GM19240 (cell line): Measurements from ENCODE around the gene SGO2.

ENCODE experiments used
- DNase-seq: peaks from one replicate; pipeline ENCODE4 v3.0.0; 2011; ENCODE audit warnings: low spot score; ENCODE audit not compliant: insufficient read length

SGO2 gene

GRCh38 chr2:200525882-200526651, at the start of gene SGO2:
Gene SGO2, plus strand, starts transcription at chr2:200526207. Its CDS starts 6,769 bp downstream, at chr2:200532976.
- DNase-seq: peak; percentile 79

DNA sequence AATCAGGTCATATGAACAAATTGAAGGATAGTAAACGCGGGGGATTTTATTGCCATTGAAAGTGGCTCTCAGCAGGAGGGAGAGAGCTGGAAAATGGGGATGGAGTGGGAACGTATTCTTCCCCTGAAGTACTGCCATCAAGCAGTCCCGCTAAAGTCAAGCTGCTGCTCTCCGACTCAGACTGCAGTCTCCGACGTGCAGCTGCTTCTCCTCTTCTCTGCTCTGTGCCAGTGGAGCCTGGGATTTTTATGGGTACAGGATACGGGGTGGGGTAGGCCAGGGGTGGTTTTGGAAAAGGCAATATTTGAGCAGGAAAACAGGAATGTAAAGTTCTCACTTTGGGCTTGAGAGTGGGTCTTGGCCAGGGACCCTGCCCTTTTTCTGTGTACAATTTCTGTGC, 49.2 kb upstream of the SGO2 start:
- DNase-seq: no peak

DNA sequence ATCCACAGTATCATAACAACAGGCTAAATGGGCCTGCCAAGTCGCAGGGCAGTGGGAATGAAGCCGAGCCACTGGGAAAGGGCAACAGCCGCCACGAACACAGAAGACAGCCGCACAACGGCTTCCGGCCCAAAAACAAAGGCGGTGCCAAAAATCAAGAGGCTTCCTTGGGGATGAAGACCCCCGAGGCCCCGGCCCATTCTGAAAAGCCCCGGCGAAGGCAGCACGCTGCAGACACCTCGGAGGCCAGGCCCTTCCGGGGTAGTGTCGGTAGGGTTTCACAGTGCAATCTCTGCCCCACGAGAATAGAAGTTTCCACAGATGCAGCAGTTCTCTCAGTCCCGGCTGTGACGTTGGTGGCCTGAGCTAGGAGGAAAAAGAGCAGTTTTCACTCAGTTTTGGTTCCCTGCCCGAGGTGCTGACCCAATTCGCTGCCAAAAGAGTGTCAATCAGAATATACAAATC, 48.3 kb upstream of the SGO2 start:
- no peak for DNase-seq

DNA sequence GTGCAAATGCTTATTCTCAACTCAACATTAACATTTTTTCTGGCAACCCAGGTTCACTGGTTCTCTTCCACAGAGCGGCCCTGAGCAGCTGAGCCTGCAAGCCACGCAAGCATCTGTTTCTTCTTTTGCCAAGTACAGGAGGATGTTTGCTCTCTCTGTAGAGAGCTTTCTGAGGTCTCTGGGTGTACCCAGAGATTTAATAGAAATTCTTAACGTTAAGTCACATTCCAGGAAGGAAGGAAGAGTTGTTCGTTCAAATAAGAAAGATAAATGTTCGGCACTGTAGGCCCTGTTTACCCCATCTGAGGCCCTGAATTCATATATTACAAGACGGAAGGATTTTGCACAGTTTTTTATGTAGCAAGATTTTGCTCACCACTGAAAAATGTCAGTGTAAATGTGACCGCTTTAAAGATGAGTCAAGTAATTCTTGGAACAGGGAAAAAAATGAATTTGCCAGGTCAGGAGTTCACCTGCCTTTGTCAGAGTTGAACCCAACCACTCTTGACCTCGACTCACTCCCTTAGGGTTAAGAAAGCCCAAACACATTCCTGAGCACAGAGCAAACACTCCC, 46.2 kb upstream of the SGO2 start:
- DNase-seq: no peak

- DNase-seq: no peak
Observed at GRCh38 chr2:200482194-200482593, 43.8 kb upstream of the SGO2 start.

DNA sequence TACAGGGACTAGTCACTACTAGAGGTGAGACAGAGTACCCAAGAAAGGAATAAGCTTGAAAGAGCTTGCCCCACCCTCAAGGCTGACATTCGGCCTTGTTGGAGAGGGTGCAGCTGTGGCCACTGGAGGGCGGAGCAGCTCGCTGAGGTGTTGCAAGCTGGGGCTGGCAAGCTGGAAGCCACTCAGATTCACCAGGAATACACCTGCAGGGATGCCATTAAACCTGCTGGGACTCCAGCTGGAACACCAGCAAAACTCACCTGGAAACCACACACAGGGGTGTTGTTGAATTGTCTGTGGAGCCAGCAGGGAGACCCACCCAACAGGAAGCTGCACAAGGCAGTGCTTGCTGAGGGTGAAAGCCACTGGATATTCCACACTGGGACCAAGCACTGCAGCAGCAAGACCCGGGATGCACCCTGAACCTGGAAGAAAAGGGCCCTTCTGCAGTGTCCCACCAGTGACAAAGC, 42.2 kb upstream of the SGO2 start:
- DNase-seq: no peak

DNA sequence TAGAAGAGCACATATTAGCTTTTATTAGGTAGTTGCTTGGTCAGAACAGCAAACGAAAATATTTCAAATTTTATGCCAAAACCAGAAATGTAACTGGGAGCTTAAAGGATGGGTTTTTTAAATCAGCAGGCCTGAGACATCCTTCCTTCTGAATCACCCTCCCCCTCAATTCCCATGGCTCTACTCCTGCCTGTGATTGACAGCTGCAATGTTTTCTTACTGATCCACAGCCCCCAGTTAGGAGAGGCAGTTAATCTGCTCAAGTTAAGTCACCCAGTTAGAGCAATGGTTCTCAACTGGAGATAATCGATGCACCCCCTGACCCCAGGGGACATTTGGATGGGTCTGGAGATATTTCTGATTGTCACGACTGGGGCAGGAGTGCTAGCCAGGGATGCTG, 41.1 kb upstream of the SGO2 start:
- no peak for DNase-seq

- DNase-seq: no peak
Observed at GRCh38 chr2:200486529-200486928, 39.5 kb upstream of the SGO2 start.

- DNase-seq: no peak
Observed at GRCh38 chr2:200488169-200488568, 37.8 kb upstream of the SGO2 start.

GRCh38 chr2:200490001-200490400, 36.0 kb upstream of the SGO2 start:
- no peak for DNase-seq

DNA sequence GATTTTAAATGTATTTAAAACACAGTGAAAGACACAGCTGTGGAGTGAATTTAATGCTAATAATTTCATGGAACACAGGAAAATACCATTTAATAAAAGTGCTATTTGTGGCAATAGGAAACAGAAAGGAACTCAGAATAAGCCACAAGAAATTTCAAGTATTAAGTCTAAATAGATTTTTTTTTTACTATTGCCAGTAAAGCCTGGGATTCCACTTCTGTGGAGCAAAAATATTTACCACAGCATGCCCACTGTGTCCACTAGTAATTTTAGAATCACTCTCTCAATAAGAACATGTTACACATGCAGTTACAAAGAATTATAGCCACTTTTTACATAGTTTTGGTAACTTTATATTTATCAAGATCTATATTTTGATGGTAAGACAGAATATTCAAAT, 33.4 kb upstream of the SGO2 start:
- DNase-seq: no peak

- DNase-seq: no peak
Observed at GRCh38 chr2:200494048-200494447, 32.0 kb upstream of the SGO2 start.

DNA sequence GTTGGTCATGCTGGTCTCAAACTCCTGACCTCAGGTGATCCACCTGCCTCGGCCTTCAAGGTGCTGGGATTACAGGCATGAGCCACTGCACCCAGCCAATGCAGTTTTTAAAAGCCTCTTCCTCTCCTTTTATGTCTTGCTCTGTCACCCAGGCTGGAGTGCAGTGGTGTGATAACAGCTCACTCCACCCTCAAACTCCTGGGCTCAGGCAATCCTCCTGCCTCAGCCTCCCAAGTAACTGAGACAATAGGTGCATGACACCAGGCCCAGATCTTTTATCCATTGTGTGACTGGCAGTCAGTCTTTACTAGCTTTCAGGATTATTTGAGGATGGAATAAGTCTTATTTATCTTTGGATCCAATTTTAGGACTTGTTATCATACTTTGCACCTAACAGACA, 29.3 kb upstream of the SGO2 start:
- no peak for DNase-seq

GRCh38 chr2:200498402-200499162, 27.4 kb upstream of the SGO2 start:
- DNase-seq: no peak

GRCh38 chr2:200502196-200502595, 23.8 kb upstream of the SGO2 start:
- DNase-seq: no peak

DNA sequence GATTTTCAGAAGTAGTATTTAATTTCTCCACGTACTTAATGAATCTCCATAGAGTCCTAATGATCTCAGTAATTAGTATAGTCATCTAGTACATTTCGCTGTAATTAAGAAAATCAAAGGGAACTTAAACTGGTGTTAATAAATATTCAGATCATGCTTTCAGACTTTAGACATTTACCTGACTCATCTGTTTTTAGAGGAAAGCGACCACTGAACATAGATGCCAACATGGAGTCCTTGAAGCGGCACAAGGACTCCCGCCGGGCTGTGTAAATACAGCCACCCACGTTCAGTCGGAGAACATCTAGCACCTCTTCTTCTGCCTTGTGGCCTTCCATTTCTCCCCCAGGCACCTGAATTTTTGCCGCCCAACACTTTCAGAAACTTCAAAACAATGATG, 19.3 kb upstream of the SGO2 start:
- DNase-seq: no peak

DNA sequence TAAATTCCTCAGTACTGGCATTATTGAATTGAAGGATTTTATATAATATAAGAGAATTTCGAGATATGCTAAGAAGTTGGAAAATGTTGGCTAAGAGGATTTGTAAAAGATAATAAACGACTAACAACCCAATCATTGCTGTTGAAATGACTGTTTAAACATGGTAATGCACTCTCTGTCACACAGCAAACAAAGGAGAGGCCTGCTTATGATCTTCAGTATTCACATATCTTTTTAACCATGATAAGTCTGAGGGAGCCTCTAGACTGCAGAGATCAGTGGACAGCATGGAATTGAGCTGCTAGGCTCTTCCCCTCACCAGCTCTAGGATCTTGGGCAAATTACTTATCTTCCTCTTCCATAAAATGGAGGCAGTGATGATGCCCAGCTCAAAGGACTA, 18.8 kb upstream of the SGO2 start:
- no peak for DNase-seq

DNA sequence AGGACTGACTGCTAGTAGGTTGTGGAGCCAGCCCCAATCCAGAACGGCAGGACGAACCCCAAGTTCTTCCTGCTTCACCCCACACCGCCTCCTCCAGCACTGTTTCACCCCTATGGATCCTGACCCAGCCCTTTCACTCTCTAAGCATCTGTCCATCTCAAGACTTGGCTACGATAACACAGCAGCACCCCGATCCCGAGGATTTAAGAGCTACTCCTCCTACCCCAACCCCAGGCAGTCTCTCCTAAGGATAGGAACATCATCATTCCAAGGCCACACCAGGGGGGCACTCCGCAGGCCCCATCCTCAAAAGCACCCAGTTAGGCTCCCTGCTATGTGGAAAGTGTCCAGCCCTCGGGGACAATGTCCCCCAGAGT, 16.8 kb upstream of the SGO2 start:
- no peak for DNase-seq

DNA sequence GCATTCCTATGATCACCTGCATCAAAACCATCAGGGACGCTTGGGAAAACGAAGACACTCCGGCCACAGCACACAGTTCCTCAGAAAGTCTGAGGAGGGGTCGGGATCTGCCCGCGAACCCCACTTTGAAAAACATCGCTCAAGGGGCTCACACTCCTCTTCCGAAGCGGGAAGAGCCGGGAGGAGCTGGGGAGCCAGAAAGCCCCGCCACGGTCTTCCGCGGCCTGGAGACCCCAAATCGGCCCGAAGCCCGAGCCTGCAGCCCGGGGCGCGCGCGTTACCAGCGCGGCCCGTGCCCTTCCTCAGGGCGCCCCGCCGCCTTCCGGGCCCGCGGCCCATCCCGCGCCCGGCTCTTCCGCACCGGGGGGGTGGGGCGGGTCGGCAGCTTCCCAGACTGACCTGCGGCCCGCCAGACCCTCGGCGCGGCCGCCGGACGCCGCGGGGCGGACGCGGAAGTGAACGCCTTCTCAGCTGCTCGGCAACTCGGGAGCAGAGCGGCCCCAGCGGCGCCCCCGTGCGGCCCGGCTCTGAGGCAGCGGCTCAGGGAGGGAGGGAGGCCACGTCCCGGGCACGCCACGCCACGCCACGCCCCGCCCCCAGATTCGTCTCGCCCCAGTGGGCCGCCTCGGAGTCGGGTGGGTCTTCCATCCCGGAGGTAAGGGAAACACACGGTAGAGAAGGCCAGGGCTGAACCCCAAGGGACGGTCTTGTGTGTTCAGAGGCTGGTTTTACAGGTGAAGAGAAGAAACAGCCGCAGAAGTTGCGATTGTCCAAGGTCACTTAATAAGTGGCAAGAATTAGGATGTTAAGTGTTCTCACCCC, 16.2 kb upstream of the SGO2 start, which contains the start of gene KCTD18:
Gene KCTD18 (minus strand): TSS at position 457 of the 822 bp plus-strand sequence. CDS start 3,052 bp downstream, outside the sequence.
- DNase-seq: peak; percentile 88

- no peak for DNase-seq
Observed at GRCh38 chr2:200515155-200515554, 10.9 kb upstream of the SGO2 start.

- DNase-seq: no peak
Observed at GRCh38 chr2:200523158-200523557, 2.8 kb upstream of the SGO2 start.
